ENCODE results near the gene CD300C. TPM values are rescaled to one million over a fixed set of nuclear protein-coding genes. Genes with fewer than 3 reads are reported as not detected.

Gene CD300C
- total and polyA plus RNA-seq, 2 donors from 2014 or later: 0.34 to 4.2 TPM

GRCh38 chr17:74527081-74527480 lies 18.8 kb downstream of the CD300C start:
- no peaks in the 10 kb centered on the region for H3K27me3 ChIP-seq (ENCODE audit: control insufficient read depth, insufficient read depth, low read length)
- no peak for TF ChIP-seq CTCF (IDR thresholded peaks at IDR 0.05; ENCODE audit: borderline replicate concordance, extremely low read depth, insufficient read depth)
- peak in 1 of 5 donors; percentile 3 for DNase-seq
- H3K36me3 ChIP-seq (ENCODE audit: control insufficient read depth in 2 of 3, insufficient read depth in 3 of 3, low read length in 3 of 3): no peaks in the 10 kb centered on the region
- H3K4me3 ChIP-seq (ENCODE audit: low read length in 3 of 3): no peak overlapping the region
- H3K9ac ChIP-seq (ENCODE audit: low read length in 3 of 3): no peak overlapping the region
- FAIRE-seq: no peak
- intact Hi-C loops (cut with DNase I): no loop called here
- H3K9me3 ChIP-seq (ENCODE audit: control insufficient read depth in 2 of 3, insufficient read depth in 1 of 3, low read length in 3 of 3): no peaks in the 10 kb centered on the region
- no peaks in the 10 kb centered on the region for H3K4me1 ChIP-seq (ENCODE audit: control insufficient read depth in 2 of 3, insufficient read depth in 2 of 3, low read depth in 1 of 3, low read length in 3 of 3)
- H3K27ac ChIP-seq (ENCODE audit: low read depth in 2 of 2, low read length in 2 of 2): no peak overlapping the region

- DNase-seq (no peak), FAIRE-seq (no peak)
- TF ChIP-seq CTCF (IDR thresholded peaks at IDR 0.05; ENCODE audit: borderline replicate concordance, extremely low read depth, insufficient read depth): no peak
- Histone ChIP-seq H3K27me3 (ENCODE audit: control insufficient read depth, insufficient read depth, low read length) (no peaks in the 10 kb centered on the region), H3K9me3 (ENCODE audit: control insufficient read depth in 2 of 3, insufficient read depth in 1 of 3, low read length in 3 of 3) (no peaks in the 10 kb centered on the region), H3K4me3 (ENCODE audit: low read length in 3 of 3) (no peak overlapping the region), H3K36me3 (ENCODE audit: control insufficient read depth in 2 of 3, insufficient read depth in 3 of 3, low read length in 3 of 3) (no peaks in the 10 kb centered on the region), H3K9ac (ENCODE audit: low read length in 3 of 3) (no peak overlapping the region), H3K27ac (ENCODE audit: low read depth in 2 of 2, low read length in 2 of 2) (no peak overlapping the region), H3K4me1 (ENCODE audit: control insufficient read depth in 2 of 3, insufficient read depth in 2 of 3, low read depth in 1 of 3, low read length in 3 of 3) (no peaks in the 10 kb centered on the region)
- intact Hi-C loops (cut with DNase I): no loop called here
These were observed 19.2 kb downstream of the CD300C start for GRCh38 chr17:74526681-74527080.

- H3K4me1 ChIP-seq (ENCODE audit: control insufficient read depth in 2 of 3, insufficient read depth in 2 of 3, low read depth in 1 of 3, low read length in 3 of 3): no peaks in the 10 kb centered on the region
- FAIRE-seq (no peak), DNase-seq (no peak)
- no peaks in the 10 kb centered on the region for H3K27me3 ChIP-seq (ENCODE audit: control insufficient read depth, insufficient read depth, low read length)
- no peak overlapping the region for H3K4me3 ChIP-seq (ENCODE audit: low read length in 3 of 3)
- no peak overlapping the region for H3K9ac ChIP-seq (ENCODE audit: low read length in 3 of 3)
- H3K36me3 ChIP-seq (ENCODE audit: control insufficient read depth in 2 of 3, insufficient read depth in 3 of 3, low read length in 3 of 3): no peaks in the 10 kb centered on the region
- no peak for TF ChIP-seq CTCF (IDR thresholded peaks at IDR 0.05; ENCODE audit: borderline replicate concordance, extremely low read depth, insufficient read depth)
- no peak overlapping the region for H3K27ac ChIP-seq (ENCODE audit: low read depth in 2 of 2, low read length in 2 of 2)
- intact Hi-C loops (cut with DNase I): no loop called here
- H3K9me3 ChIP-seq (ENCODE audit: control insufficient read depth in 2 of 3, insufficient read depth in 1 of 3, low read length in 3 of 3): no peaks in the 10 kb centered on the region
These were observed 20.1 kb downstream of the CD300C start for GRCh38 chr17:74525781-74526288.

GRCh38 chr17:74525465-74525725 lies 20.5 kb downstream of the CD300C start:
- Histone ChIP-seq H3K36me3 (ENCODE audit: control insufficient read depth in 2 of 3, insufficient read depth in 3 of 3, low read length in 3 of 3) (no peaks in the 10 kb centered on the region), H3K27me3 (ENCODE audit: control insufficient read depth, insufficient read depth, low read length) (no peaks in the 10 kb centered on the region), H3K9ac (ENCODE audit: low read length in 3 of 3) (no peak overlapping the region), H3K4me1 (ENCODE audit: control insufficient read depth in 2 of 3, insufficient read depth in 2 of 3, low read depth in 1 of 3, low read length in 3 of 3) (no peaks in the 10 kb centered on the region), H3K4me3 (ENCODE audit: low read length in 3 of 3) (no peak overlapping the region), H3K9me3 (ENCODE audit: control insufficient read depth in 2 of 3, insufficient read depth in 1 of 3, low read length in 3 of 3) (no peaks in the 10 kb centered on the region), H3K27ac (ENCODE audit: low read depth in 2 of 2, low read length in 2 of 2) (no peak overlapping the region)
- intact Hi-C loops (cut with DNase I): no loop called here
- no peak for TF ChIP-seq CTCF (IDR thresholded peaks at IDR 0.05; ENCODE audit: borderline replicate concordance, extremely low read depth, insufficient read depth)
- no peak for FAIRE-seq
- DNase-seq: no peak
